Heart left ventricle (tissue), 16 donors: ENCODE data around the gene SLC25A21. TPM values are rescaled to one million over a fixed set of nuclear protein-coding genes. Genes with fewer than 3 reads are reported as not detected.

ENCODE experiments used
- ATAC-seq, 4 donors: fragments of 200-7000 bp; cut with Tn5 transposase; one replicate each; pipeline ENCODE4 v1.9.1; 2020 to 2022; ENCODE audit warnings: moderate library complexity in 4 of 4, mild to moderate bottlenecking in 3 of 4, moderate number of reproducible peaks in 1 of 4
- DNase-seq, 5 donors: peaks; one replicate each; pipeline ENCODE4 v3.0.0-alpha.2; 2020
- H3K27ac ChIP-seq, 12 donors: fragments of 200-600 bp; sonication (generic) in 4 of 12; one replicate each; pipeline versions ENCODE4 v1.5.0 to v1.8.0; 2016 to 2022; ENCODE audit warnings: mild to moderate bottlenecking in 2 of 12
- H3K27me3 ChIP-seq, 9 donors: fragments of 200-600 bp; sonication (generic) in 2 of 9; one replicate each; pipeline versions ENCODE4 v1.5.1 to v1.8.0; 2016 to 2022; ENCODE audit warnings: mild to moderate bottlenecking in 3 of 9
- H3K36me3 ChIP-seq, 9 donors: fragments of 200-600 bp; sonication (generic) in 2 of 9; one replicate each; pipeline versions ENCODE4 v1.5.0 to v1.8.0; 2018 to 2022; ENCODE audit warnings: mild to moderate bottlenecking in 2 of 9
- H3K4me1 ChIP-seq, 12 donors: fragments of 200-600 bp; sonication (generic) in 4 of 12; one replicate each; pipeline versions ENCODE4 v1.5.0 to v1.8.0; 2016 to 2022; ENCODE audit warnings: mild to moderate bottlenecking in 3 of 12
- H3K4me3 ChIP-seq, 12 donors: fragments of 200-600 bp; sonication (generic) in 4 of 12; one replicate each; pipeline versions ENCODE4 v1.5.0 to v1.8.0; 2017 to 2022; ENCODE audit warnings: mild to moderate bottlenecking in 9 of 12, moderate library complexity in 4 of 12
- H3K9me3 ChIP-seq, 12 donors: fragments of 200-600 bp; sonication (generic) in 4 of 12; one replicate each; pipeline versions ENCODE4 v1.5.0 to v1.8.0; 2016 to 2022; ENCODE audit warnings: mild to moderate bottlenecking in 1 of 12
- CTCF ChIP-seq, 12 donors: fragments of 200-600 bp; sonication (generic) in 4 of 12; IDR thresholded peaks; one replicate each; pipeline versions ENCODE4 v1.5.0 to v1.8.0; 2018 to 2022; ENCODE audit warnings: antibody characterized with exemption in 12 of 12, mild to moderate bottlenecking in 5 of 12
- POLR2A ChIP-seq, 2 donors: fragments of 450-650 bp; IDR thresholded peaks; one replicate each; pipeline ENCODE4 v1.6.1; 2017; ENCODE audit warnings: antibody characterized with exemption in 2 of 2, mild to moderate bottlenecking in 2 of 2, moderate library complexity in 2 of 2
- WGBS, 4 donors: extraction: QIAGEN DNeasy Blood & Tissue Kit in 2 of 4; methylation state at CpG; one replicate each; pipeline versions ENCODE4 v1.1.5 to v1.1.7; 2013 to 2018; 5-methylcytosine and 5-hydroxymethylcytosine counted together
- intact Hi-C, 10 donors: fragments of 100-400 bp; cut with DNase I; formaldehyde crosslinking; loops; one replicate each; pipeline versions ENCODE4 v1.11.1 to v1.14.2; 2022
- polyA plus RNA-seq, 2 donors: library from polyadenylated mRNA; stranded (reverse); fragments of 200-250 nt; gene quantifications; one replicate each; pipeline ENCODE4 v1.2.3, GENCODE V29; 2013
- total RNA-seq, 9 donors: library from RNA; depleted of rRNA in 2 of 9; stranded (reverse); fragments of >200 nt in 2 of 9; fragmentation: NEBNext Ultra II Directional in 3 of 9; extraction: Animal tissue kit (Norgen Biotek cat#: 25700) in 3 of 9; gene quantifications; one replicate each; pipeline versions ENCODE4 v1.1.0 to v1.2.4, GENCODE V29; 2016 to 2023
- donor health status: ischemic (EF 13 %, LVEDD 7.1; RV severe dilation, severe dysfunction).
- donor health status: healthy with polysubstance abuse.
- donor health status: DM: no; HTN: yes; CAD: no.
- donor health status: DM: no; HTN: no; CAD: no.
- donor health status: ischemic (EF 25% LVEDD 6.9; RV normal size, moderate dysfunction).
- donor health status: ischemic (EF 25% LVEDD 5.7; RV mildly dilated, moderate dysfunction).
- donor health status: healthy.
- donor health status: DM: yes; HTN: yes; CAD: no.
- donor health status: ischemic (EF 35%, LVEDD 5.7; RV mildly dilated, moderate dysfunction).
- donor health status: nonischemic (EF 11% LVEDD 7.7; RV severe dilation, severe dysfunction).
- donor health status: DM: yes; HTN: yes; CAD: no.
- donor health status: PGD.
- donor health status: ischemic (EF 29% LVEDD 5.4; RV normal size, mild dysfunction).
- donor health status: nonischemic (EF 23%, LVEDD 6.1; RV moderate dilation, normal function).

Gene SLC25A21
- total and polyA plus RNA-seq, 11 donors: 0.12 to 1.6 (median 0.24) TPM; not detected in 1

- Histone ChIP-seq H3K27me3 (peaks cover 0 to 3% (median 0%) of the 10 kb centered on the region in 9 donors), H3K36me3 (no peaks in the 10 kb centered on the region), H3K4me3 (no peak overlapping the region), H3K4me1 (no peaks in the 10 kb centered on the region), H3K27ac (no peak overlapping the region), H3K9me3 (peaks cover 0 to 11% (median 0%) of the 10 kb centered on the region in 12 donors)
- TF ChIP-seq CTCF (IDR thresholded peaks at IDR 0.05) (no peak), POLR2A (IDR thresholded peaks at IDR 0.05) (no peak)
- no peak for DNase-seq
- 85 to 93% (median 89%) methylated on average over 3 of the region's 3 CpGs for WGBS, 4 donors
- intact Hi-C loops: no loop called here
- ATAC-seq: no peak
These were observed 58.4 kb downstream of the SLC25A21 start for GRCh38 chr14:37114002-37114401.

GRCh38 chr14:37098132-37098531, 74.3 kb downstream of the SLC25A21 start:
- Histone ChIP-seq H3K4me3 (no peak overlapping the region), H3K4me1 (no peaks in the 10 kb centered on the region), H3K27me3 (no peaks in the 10 kb centered on the region), H3K27ac (no peak overlapping the region), H3K36me3 (no peaks in the 10 kb centered on the region), H3K9me3 (no peaks in the 10 kb centered on the region)
- WGBS, 4 donors: 69 to 82% (median 77%) methylated on average over 2 of the region's 2 CpGs
- ATAC-seq (no peak), DNase-seq (no peak)
- intact Hi-C loops: no loop called here
- TF ChIP-seq POLR2A (IDR thresholded peaks at IDR 0.05): no peak
- no peak for TF ChIP-seq CTCF (IDR thresholded peaks at IDR 0.05)

GRCh38 chr14:37094502-37094901, 77.9 kb downstream of the SLC25A21 start:
- no peak for DNase-seq
- no peaks in the 10 kb centered on the region for H3K27me3 ChIP-seq
- intact Hi-C loops: no loop called here
- H3K4me1 ChIP-seq: no peaks in the 10 kb centered on the region
- no peak overlapping the region for H3K27ac ChIP-seq
- no peak overlapping the region for H3K4me3 ChIP-seq
- TF ChIP-seq POLR2A (IDR thresholded peaks at IDR 0.05) (no peak), CTCF (IDR thresholded peaks at IDR 0.05) (no peak)
- ATAC-seq: no peak
- H3K36me3 ChIP-seq: no peaks in the 10 kb centered on the region
- 65 to 90% (median 78%) methylated on average over 2 of the region's 2 CpGs for whole genome bisulfite sequencing, 4 donors
- no peaks in the 10 kb centered on the region for H3K9me3 ChIP-seq

GRCh38 chr14:37093364-37093763, 79.0 kb downstream of the SLC25A21 start:
- ATAC-seq (no peak), DNase-seq (no peak)
- H3K36me3 ChIP-seq: no peaks in the 10 kb centered on the region
- no peak overlapping the region for H3K27ac ChIP-seq
- H3K4me1 ChIP-seq: no peaks in the 10 kb centered on the region
- TF ChIP-seq POLR2A (IDR thresholded peaks at IDR 0.05) (no peak), CTCF (IDR thresholded peaks at IDR 0.05) (no peak)
- H3K4me3 ChIP-seq: no peak overlapping the region
- no peaks in the 10 kb centered on the region for H3K9me3 ChIP-seq
- no peaks in the 10 kb centered on the region for H3K27me3 ChIP-seq
- intact Hi-C loops: no loop called here
- 64 to 74% (median 69%) methylated on average over 5 of the region's 5 CpGs for WGBS, 4 donors
